CD8-positive, alpha-beta memory T cell (primary cell): Measurements from ENCODE around the gene IGF2R. TPM values are rescaled to one million over a fixed set of nuclear protein-coding genes. Genes with fewer than 3 reads are reported as not detected.
"Not testable (repeated sequence)": the region's sequence is repeated elsewhere in the genome, so short reads cannot be mapped to it uniquely, and the experiment has no call there.

ENCODE experiments used
- CTCF ChIA-PET: fragments of 350-600 bp; sonication (Branson Sonifier 250); formaldehyde crosslinking; loops from one replicate; lab custom pipeline; 2021; ENCODE audit warnings: antibody characterized with exemption; lab: Charles Lee
- POLR2A ChIA-PET: fragments of 350-600 bp; sonication (Branson Sonifier 250); formaldehyde crosslinking; loops from one replicate; lab custom pipeline; 2021; ENCODE audit warnings: antibody characterized with exemption; lab: Charles Lee
- DNase-seq, 5 donors: peaks; one replicate each; pipeline versions ENCODE4 v3.0.0 to v3.0.0-alpha.2; 2020 to 2022; ENCODE audit warnings: mixed read lengths in 1 of 5
- H3K27ac ChIP-seq: one replicate; pipeline ENCODE4 v1.7.0; 2013; ENCODE audit warnings: low read depth, mild to moderate bottlenecking, low read length, moderate library complexity
- H3K27me3 ChIP-seq: 2 replicates; pipeline ENCODE4 v1.7.0; 2013; ENCODE audit warnings: low read length, mild to moderate bottlenecking; ENCODE audit not compliant: insufficient read depth, poor library complexity, severe bottlenecking
- H3K36me3 ChIP-seq: 2 replicates; pipeline ENCODE4 v1.7.0; 2013; ENCODE audit warnings: mild to moderate bottlenecking, low read length, moderate library complexity; ENCODE audit not compliant: insufficient read depth
- H3K4me1 ChIP-seq: 2 replicates; pipeline ENCODE4 v1.7.0; 2013; ENCODE audit warnings: mild to moderate bottlenecking, low read length, moderate library complexity; ENCODE audit not compliant: insufficient read depth
- H3K4me3 ChIP-seq: 2 replicates; pipeline ENCODE4 v1.7.0; 2013; ENCODE audit warnings: mild to moderate bottlenecking, low read length
- H3K9me3 ChIP-seq: 2 replicates; pipeline ENCODE4 v1.7.0; 2013; ENCODE audit warnings: mild to moderate bottlenecking, low read length
- H3K27ac Mint-ChIP-seq, 8 donors: one replicate each; pipeline ENCODE4 v1.8.0; 2020 to 2021; ENCODE audit warnings: mixed read lengths in 8 of 8, mild to moderate bottlenecking in 6 of 8, inconsistent platforms in 3 of 8, moderate library complexity in 3 of 8
- H3K27me3 Mint-ChIP-seq, 2 donors: one replicate each; pipeline ENCODE4 v1.8.0; 2020 to 2021; ENCODE audit warnings: mixed read lengths in 2 of 2, mild to moderate bottlenecking in 1 of 2, moderate library complexity in 1 of 2
- H3K36me3 Mint-ChIP-seq, 3 donors: one replicate each; pipeline ENCODE4 v1.8.0; 2020 to 2021; ENCODE audit warnings: mixed read lengths in 3 of 3, inconsistent platforms in 1 of 3, mild to moderate bottlenecking in 1 of 3
- H3K4me1 Mint-ChIP-seq, 3 donors: one replicate each; pipeline ENCODE4 v1.8.0; 2020 to 2021; ENCODE audit warnings: mixed read lengths in 3 of 3, inconsistent platforms in 1 of 3, mild to moderate bottlenecking in 1 of 3
- H3K4me3 Mint-ChIP-seq, 7 donors: one replicate each; pipeline ENCODE4 v1.8.0; 2020 to 2021; ENCODE audit warnings: mixed read lengths in 7 of 7, mild to moderate bottlenecking in 6 of 7, moderate library complexity in 4 of 7, inconsistent platforms in 2 of 7
- H3K9me3 Mint-ChIP-seq, 5 donors: one replicate each; pipeline ENCODE4 v1.8.0; 2020 to 2022; ENCODE audit warnings: mixed read lengths in 5 of 5, mild to moderate bottlenecking in 3 of 5, moderate library complexity in 2 of 5, inconsistent platforms in 1 of 5
- polyA plus RNA-seq: library from polyadenylated mRNA; unstranded; fragments of 300-500 nt; fragmentation: Illumina TruSeq; gene quantifications from one replicate; pipeline ENCODE4 v1.2.3, GENCODE V29; 2021
- total RNA-seq, 2 experiments: library from RNA; stranded (reverse); gene quantifications; one replicate each; pipeline ENCODE4 v1.2.3, GENCODE V29; 2021

Gene IGF2R
- total and polyA plus RNA-seq, 3 experiments from 2014 or later, result 27.5 to 93.7 (median 91.4) TPM

DNA sequence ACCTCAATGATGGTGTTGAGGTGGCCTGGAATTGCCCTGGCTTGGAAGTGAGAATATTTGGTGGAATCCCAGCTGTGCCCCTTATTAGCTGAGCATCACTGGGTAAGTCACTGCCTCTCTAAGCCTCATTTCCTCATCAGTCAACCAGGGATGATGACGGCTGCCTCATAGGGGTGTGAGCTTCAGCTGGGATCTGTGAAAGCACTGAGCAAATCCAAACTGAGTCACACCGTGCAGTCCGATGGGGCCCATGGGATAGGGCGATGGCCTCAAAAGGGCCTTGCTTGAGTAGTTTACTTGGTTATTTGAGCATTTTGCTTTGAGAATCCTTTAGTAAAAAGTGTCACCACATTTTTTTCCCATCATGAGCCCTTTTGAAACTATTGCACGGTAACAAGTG is 153.9 kb downstream of the IGF2R start:
- Histone ChIP-seq H3K4me3 (no peak overlapping the region), H3K9me3 (no peaks in the 10 kb centered on the region), H3K27ac (no peak overlapping the region), H3K27me3 (no peaks in the 10 kb centered on the region), H3K4me1 (no peaks in the 10 kb centered on the region), H3K36me3 (no peaks in the 10 kb centered on the region)
- H3K4me3 Mint-ChIP-seq, result no peak overlapping the region
- H3K9me3 Mint-ChIP-seq, result no peaks in the 10 kb centered on the region
- H3K27ac Mint-ChIP-seq, result no peak overlapping the region
- no peak for DNase-seq
- ChIA-PET POLR2A (no interaction called here), CTCF (no interaction called here)
- peaks cover 0 to 1% of the 10 kb centered on the region in 2 donors for H3K27me3 Mint-ChIP-seq
- H3K36me3 Mint-ChIP-seq, result peaks cover 0 to 7% (median 6%) of the 10 kb centered on the region in 3 donors
- H3K4me1 Mint-ChIP-seq, result no peaks in the 10 kb centered on the region

DNA sequence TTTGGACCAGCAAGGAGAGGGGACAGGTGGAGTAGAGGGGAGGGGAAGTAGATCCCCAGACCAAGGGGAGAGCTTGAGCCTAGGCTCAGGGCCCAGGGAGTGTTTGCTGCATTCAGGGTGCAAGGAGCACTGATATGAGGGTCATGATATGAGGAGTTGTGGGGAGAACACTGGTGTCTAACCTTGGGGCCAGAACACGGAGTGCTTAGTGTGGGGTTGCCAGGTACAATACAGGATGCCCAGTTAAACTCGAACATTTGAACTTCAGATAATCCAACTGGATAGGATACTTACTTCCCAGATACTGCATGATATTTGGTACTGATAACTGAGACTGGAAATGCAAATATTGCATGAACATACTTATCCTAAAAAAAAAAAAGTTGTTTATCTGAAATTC is 155.1 kb downstream of the IGF2R start:
- CTCF ChIA-PET, result no interaction called here

DNA sequence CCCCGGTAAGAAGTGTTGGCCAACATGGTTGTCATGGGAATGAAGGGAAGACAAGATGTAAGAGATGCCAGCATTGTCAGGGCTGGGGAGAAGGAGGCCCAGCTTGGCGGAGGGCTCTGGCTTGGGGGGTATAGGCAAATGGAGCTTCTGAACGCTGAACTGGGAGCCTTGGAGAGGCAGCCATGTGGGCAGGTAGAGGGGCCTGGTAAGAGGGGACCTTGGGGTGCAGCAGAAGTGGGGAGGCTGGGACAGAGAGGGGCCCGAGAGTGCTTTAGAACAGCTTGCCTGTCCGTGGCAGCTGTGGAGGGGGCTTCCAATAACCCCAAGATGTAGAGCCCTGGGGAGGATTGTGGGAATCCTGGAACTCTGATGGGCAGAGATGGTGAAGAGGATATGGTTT is 155.7 kb downstream of the IGF2R start:
- DNase-seq, result no peak
- Mint-ChIP-seq H3K27ac (peak overlapping the region in 1 of 8 donors; percentile 39), H3K4me3 (no peak overlapping the region), H3K36me3 (peaks cover 0 to 2% (median 1%) of the 10 kb centered on the region in 3 donors), H3K9me3 (no peaks in the 10 kb centered on the region), H3K27me3 (peaks cover 0 to 1% of the 10 kb centered on the region in 2 donors), H3K4me1 (no peaks in the 10 kb centered on the region)
- ChIA-PET POLR2A (no interaction called here), CTCF (no interaction called here)
- Histone ChIP-seq H3K4me3 (no peak overlapping the region), H3K9me3 (no peaks in the 10 kb centered on the region), H3K27ac (no peak overlapping the region), H3K4me1 (no peaks in the 10 kb centered on the region), H3K36me3 (no peaks in the 10 kb centered on the region), H3K27me3 (no peaks in the 10 kb centered on the region)

More for the DNA sequence above, 155.1 kb downstream of the IGF2R start:
- Histone ChIP-seq H3K4me3 (no peak overlapping the region), H3K27me3 (no peaks in the 10 kb centered on the region), H3K36me3 (no peaks in the 10 kb centered on the region), H3K4me1 (no peaks in the 10 kb centered on the region), H3K9me3 (no peaks in the 10 kb centered on the region), H3K27ac (no peak overlapping the region)
- Mint-ChIP-seq H3K36me3 (peaks cover 0 to 7% (median 2%) of the 10 kb centered on the region in 3 donors), H3K27me3 (peaks cover 0 to 1% of the 10 kb centered on the region in 2 donors), H3K9me3 (no peaks in the 10 kb centered on the region), H3K4me3 (no peak overlapping the region), H3K27ac (no peak overlapping the region), H3K4me1 (no peaks in the 10 kb centered on the region)
- no peak for DNase-seq
- POLR2A ChIA-PET, result no interaction called here

DNA sequence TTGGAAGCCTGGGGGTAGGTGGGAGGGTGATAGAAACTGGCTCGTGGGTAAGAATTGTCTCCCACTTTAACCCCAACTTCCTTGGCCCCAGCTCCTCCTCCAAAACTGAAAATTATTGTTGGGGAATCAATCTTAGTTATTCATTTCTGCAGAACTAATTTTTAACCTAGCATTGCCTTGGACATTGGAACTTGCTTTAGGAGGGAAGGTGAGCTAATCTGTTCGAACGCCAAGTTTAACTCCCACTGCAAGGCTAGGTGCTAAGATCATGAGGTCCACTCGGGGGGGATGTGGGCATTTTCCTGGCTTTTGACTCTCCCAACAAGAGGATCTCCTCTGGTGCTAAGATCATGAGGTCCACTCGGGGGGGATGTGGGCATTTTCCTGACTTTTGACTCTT is 156.2 kb downstream of the IGF2R start:
- H3K4me1 ChIP-seq, H3K27me3 Mint-ChIP-seq, H3K9me3 Mint-ChIP-seq, H3K9me3 ChIP-seq, H3K27ac ChIP-seq, H3K36me3 Mint-ChIP-seq, POLR2A ChIA-PET, H3K36me3 ChIP-seq, DNase-seq, H3K27me3 ChIP-seq, H3K4me1 Mint-ChIP-seq, CTCF ChIA-PET, H3K27ac Mint-ChIP-seq, H3K4me3 Mint-ChIP-seq, H3K4me3 ChIP-seq: not testable (repeated sequence)

DNA sequence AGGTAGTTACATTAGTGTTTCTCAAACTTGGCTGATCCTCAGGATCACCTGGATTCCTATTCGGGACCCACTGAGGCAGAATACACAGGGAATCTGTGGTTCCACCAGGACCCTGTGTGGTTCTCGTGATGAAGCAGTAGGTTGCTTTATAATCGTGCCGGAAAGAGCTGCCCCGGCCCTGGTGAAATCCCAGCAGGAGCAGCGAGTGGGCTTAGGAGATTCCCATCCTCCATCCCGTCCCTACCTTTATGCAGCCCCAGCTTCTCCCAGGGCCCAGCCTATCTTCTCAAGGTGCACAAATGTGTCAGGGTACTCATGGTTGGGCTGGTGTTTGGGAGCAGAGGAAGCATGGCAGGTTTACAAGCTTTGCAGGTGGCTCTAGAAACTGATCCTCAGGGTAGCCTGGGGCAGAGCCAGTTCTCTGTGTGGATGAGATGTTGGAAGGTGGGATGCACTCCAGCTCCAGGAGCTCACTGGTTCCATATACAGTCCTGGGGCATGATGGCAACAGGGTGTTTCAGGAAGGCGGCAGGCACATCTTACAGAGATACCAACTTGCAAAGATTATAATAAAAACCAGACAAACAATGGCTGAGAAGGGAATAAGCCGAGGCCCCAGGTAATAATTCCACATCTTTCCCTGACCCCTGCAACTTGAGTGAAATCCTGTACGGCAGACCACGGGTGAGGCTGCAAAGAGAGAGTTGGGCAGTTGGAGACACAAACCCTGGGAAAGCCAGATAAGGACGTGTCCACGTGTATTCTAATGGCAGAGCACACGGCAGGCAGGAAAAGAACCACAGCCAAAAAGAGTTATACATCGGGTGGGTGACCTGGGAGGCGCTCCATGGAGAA is 158.6 kb downstream of the IGF2R start:
- no peaks in the 10 kb centered on the region for H3K9me3 ChIP-seq
- ChIA-PET CTCF (no interaction called here), POLR2A (no interaction called here)
- peak overlapping the region in 2 of 8 donors; percentile 33 to 70 for H3K27ac Mint-ChIP-seq
- H3K27me3 Mint-ChIP-seq, result peaks cover 0 to 1% of the 10 kb centered on the region in 2 donors
- H3K36me3 Mint-ChIP-seq, result no peaks in the 10 kb centered on the region
- H3K4me3 Mint-ChIP-seq, result peak overlapping the region in 1 of 7 donors; percentile 69
- no peaks in the 10 kb centered on the region for H3K4me1 ChIP-seq
- H3K4me1 Mint-ChIP-seq, result no peaks in the 10 kb centered on the region
- no peaks in the 10 kb centered on the region for H3K36me3 ChIP-seq
- DNase-seq, result no peak
- no peaks in the 10 kb centered on the region for H3K9me3 Mint-ChIP-seq
- no peak overlapping the region for H3K27ac ChIP-seq
- H3K4me3 ChIP-seq, result no peak overlapping the region
- H3K27me3 ChIP-seq, result no peaks in the 10 kb centered on the region

DNA sequence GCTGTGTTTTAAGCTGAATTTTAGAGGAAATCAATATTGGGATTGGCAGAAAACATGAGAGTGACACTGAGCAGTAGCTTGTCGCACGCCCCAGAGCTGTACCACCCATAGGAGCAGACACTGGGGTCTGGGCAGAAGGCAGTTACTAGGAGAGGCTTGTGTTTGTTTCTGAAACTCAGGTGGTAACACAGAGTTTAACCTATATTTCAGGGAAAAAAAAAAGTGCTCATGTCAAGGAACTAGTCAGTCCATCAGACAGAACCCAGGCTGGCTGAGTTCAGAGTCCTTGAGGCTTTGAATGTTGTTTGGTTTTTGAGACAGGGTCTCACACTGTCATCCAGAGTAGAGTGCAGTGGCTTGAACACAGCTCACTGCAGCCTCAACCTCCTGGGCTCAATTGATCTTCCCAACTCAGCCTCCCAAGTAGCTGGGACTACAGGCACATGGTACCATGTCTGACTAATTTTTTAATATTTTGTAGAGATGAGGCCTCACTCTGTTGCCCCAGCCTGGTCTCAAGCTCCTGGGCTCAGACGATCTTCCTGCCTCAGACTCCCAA is 159.3 kb downstream of the IGF2R start:
- POLR2A ChIA-PET, result no interaction called here

DNA sequence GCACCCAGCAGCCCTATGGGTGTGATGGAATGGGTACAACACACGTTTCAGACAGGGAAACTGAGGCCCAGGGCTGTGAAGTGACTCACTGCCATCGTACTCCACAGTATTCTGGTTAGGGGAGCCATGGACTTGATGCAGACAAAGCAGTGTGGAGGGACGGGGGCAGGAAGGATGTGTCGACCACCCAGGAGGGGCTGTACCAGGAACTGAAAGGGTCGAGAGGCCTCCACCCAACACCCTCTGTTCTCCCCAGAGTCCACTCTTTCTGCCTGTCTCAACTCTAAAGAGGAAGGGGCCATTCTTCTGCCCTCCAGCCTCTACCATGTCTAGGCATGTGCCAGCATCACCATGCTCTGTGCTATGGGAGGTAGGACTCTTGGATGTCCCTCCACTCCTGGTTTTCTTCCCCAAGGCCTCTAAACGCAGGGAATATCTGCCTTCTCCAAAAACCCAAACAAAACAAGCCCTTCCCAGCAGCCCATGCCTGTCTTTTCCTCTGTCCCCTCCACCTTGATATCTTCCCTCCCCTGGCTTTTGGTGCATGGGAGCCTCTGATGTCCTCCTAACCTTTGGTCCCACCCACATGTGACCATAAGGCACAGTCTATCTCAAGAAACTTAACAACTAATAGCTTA is 160.1 kb downstream of the IGF2R start:
- no peaks in the 10 kb centered on the region for H3K36me3 ChIP-seq
- H3K9me3 Mint-ChIP-seq, result no peaks in the 10 kb centered on the region
- H3K4me1 ChIP-seq, result no peaks in the 10 kb centered on the region
- no peak overlapping the region for H3K27ac Mint-ChIP-seq
- no peak overlapping the region for H3K27ac ChIP-seq
- no peaks in the 10 kb centered on the region for H3K36me3 Mint-ChIP-seq
- no peaks in the 10 kb centered on the region for H3K9me3 ChIP-seq
- H3K4me3 ChIP-seq, result no peak overlapping the region
- ChIA-PET CTCF (interaction anchor here (1.2 kb wide), 1 partner anchor 9 kb away, joined by 4 read pairs; no protein-coding TSS in a partner anchor), POLR2A (no interaction called here)
- no peak for DNase-seq
- H3K27me3 Mint-ChIP-seq, result peaks cover 0 to 1% of the 10 kb centered on the region in 2 donors
- H3K4me1 Mint-ChIP-seq, result no peaks in the 10 kb centered on the region
- no peak overlapping the region for H3K4me3 Mint-ChIP-seq
- no peaks in the 10 kb centered on the region for H3K27me3 ChIP-seq

More for the DNA sequence above, 159.3 kb downstream of the IGF2R start:
- no peaks in the 10 kb centered on the region for H3K36me3 Mint-ChIP-seq
- DNase-seq, result no peak
- H3K36me3 ChIP-seq, result no peaks in the 10 kb centered on the region
- H3K27me3 ChIP-seq, result no peaks in the 10 kb centered on the region
- no peaks in the 10 kb centered on the region for H3K9me3 ChIP-seq
- no peak overlapping the region for H3K4me3 ChIP-seq
- peaks cover 0 to 1% of the 10 kb centered on the region in 2 donors for H3K27me3 Mint-ChIP-seq
- H3K4me1 Mint-ChIP-seq, result no peaks in the 10 kb centered on the region
- no peak overlapping the region for H3K4me3 Mint-ChIP-seq
- peak overlapping the region in 2 of 8 donors; percentile 26 to 70 for H3K27ac Mint-ChIP-seq
- no peaks in the 10 kb centered on the region for H3K4me1 ChIP-seq
- no peaks in the 10 kb centered on the region for H3K9me3 Mint-ChIP-seq
- H3K27ac ChIP-seq, result no peak overlapping the region
- CTCF ChIA-PET, result interaction anchor here (1.2 kb wide), 1 partner anchor 10 kb away, joined by 4 read pairs; no protein-coding TSS in a partner anchor
